Adrenal gland (tissue), 12 donors: Measurements from ENCODE around the gene ZBTB5. TPM values are rescaled to one million over a fixed set of nuclear protein-coding genes. Genes with fewer than 3 reads are reported as not detected.

Experiments
- DNase-seq, 7 donors: peaks; one replicate each; pipeline ENCODE4 v3.0.0-alpha.2; 2019 to 2020
- H3K27ac ChIP-seq, 5 donors: fragments of 200-600 bp; sonication (generic) in 4 of 5; 1 replicate in 3 of 5; 2 replicates in 2 of 5; pipeline versions ENCODE4 v1.5.1 to v1.8.0; 2016 to 2020; ENCODE audit warnings: mild to moderate bottlenecking in 1 of 5
- H3K27me3 ChIP-seq: fragments of 200-600 bp; 2 replicates; pipeline ENCODE4 v1.8.0; 2021
- H3K36me3 ChIP-seq, 2 donors: fragments of 200-600 bp; replicated peaks in 1 of 2; 1 replicate in 1 of 2; 2 replicates in 1 of 2; pipeline versions ENCODE4 v1.5.1 to v1.8.0; 2018 to 2022
- H3K4me1 ChIP-seq, 2 donors: fragments of 200-600 bp; replicated peaks in 1 of 2; 1 replicate in 1 of 2; 2 replicates in 1 of 2; pipeline versions ENCODE4 v1.5.1 to v1.8.0; 2018 to 2021
- H3K4me3 ChIP-seq, 4 donors: fragments of 200-600 bp; sonication (generic) in 3 of 4; one replicate each; pipeline ENCODE4 v1.5.1; 2016 to 2018
- H3K9me3 ChIP-seq, 3 donors: fragments of 200-600 bp; sonication (generic) in 1 of 3; replicated peaks in 1 of 3; 1 replicate in 2 of 3; 2 replicates in 1 of 3; pipeline versions ENCODE4 v1.5.1 to v1.8.0; 2016 to 2021
- POLR2A ChIP-seq, 2 donors: fragments of 450-650 bp; IDR thresholded peaks; one replicate each; pipeline ENCODE4 v1.6.1; 2017; ENCODE audit warnings: antibody characterized with exemption in 2 of 2, mild to moderate bottlenecking in 2 of 2, moderate library complexity in 1 of 2
- WGBS, 4 donors: extraction: QIAGEN DNeasy Blood & Tissue Kit in 2 of 4; methylation state at CpG; one replicate each; pipeline versions ENCODE4 v1.1.5 to v1.1.7; 2013 to 2017; 5-methylcytosine and 5-hydroxymethylcytosine counted together
- intact Hi-C, 2 donors: fragments of 100-400 bp; cut with DNase I; formaldehyde crosslinking; loops; one replicate each; pipeline versions ENCODE4 v1.14.1 to v1.15.0; 2022 to 2023
- polyA plus RNA-seq, 3 donors: library from polyadenylated mRNA; stranded (reverse); fragments of 200-250 nt in 2 of 3; fragments of 350-450 nt in 1 of 3; fragmentation: Illumina TruSeq in 1 of 3; extraction: RNeasy Lipid Tissue Mini Kit (QIAGEN cat#74804) in 1 of 3; gene quantifications; one replicate each; pipeline ENCODE4 v1.2.3, GENCODE V29; 2013 to 2014
- total RNA-seq, 9 donors: library from RNA; depleted of rRNA in 4 of 9; stranded (reverse); fragments of >200 nt in 4 of 9; fragments of 120-200 nt in 1 of 9; fragmentation: NEBNext Ultra II Directional in 1 of 9; extraction: Animal tissue kit (Norgen Biotek cat#: 25700) in 1 of 9; gene quantifications; one replicate each; pipeline versions ENCODE4 v1.1.0 to v1.2.4, GENCODE V29; 2013 to 2023
- TF ChIP-seq, protein P1 (sequence below), 6 experiments: fragments of 450-650 bp in 4 of 6; fragments of 200-600 bp in 2 of 6; sonication (generic) in 1 of 6; IDR thresholded peaks; 1 replicate in 5 of 6; 2 replicates in 1 of 6; pipeline versions ENCODE4 v1.5.1 to v1.8.0; 2016 to 2021; ENCODE audit warnings: antibody characterized with exemption in 6 of 6, mild to moderate bottlenecking in 2 of 6, moderate library complexity in 1 of 6
- donor health status: healthy with polysubstance abuse.
- donor health status: Bipolar disorder and iron deficiency.
- donor health status: DM: yes; HTN: yes; CAD: no.
- donor health status: DM: no; HTN: no; CAD: no.
- donor health status: DM: no; HTN: no; CAD: no.
- donor health status: DM: yes; HTN: yes; CAD: no.

The ZBTB5 gene
- total and polyA plus RNA-seq, 12 donors: 2.3 to 19.6 (median 10.6) TPM

DNA sequence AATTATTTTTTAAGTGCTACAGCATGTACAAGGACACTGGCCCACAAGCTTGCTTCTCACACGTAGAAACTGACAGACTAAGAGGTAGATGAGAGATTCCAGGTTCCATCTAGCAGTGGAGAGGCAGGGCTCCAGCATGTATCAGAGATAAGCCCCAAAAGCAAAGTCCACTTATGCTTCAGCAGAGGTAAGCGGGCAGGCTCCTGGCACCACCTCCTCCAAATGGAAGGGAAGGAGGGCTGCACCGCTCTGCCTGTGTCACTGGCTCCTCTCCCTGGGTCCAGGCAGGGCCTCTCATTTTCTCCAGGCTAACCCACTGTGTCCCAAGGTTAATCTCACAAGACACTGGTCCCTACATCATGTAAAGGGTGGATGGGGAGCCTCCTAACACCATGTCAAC, 26.9 kb downstream of the ZBTB5 start:
- TF ChIP-seq, protein P1, sequence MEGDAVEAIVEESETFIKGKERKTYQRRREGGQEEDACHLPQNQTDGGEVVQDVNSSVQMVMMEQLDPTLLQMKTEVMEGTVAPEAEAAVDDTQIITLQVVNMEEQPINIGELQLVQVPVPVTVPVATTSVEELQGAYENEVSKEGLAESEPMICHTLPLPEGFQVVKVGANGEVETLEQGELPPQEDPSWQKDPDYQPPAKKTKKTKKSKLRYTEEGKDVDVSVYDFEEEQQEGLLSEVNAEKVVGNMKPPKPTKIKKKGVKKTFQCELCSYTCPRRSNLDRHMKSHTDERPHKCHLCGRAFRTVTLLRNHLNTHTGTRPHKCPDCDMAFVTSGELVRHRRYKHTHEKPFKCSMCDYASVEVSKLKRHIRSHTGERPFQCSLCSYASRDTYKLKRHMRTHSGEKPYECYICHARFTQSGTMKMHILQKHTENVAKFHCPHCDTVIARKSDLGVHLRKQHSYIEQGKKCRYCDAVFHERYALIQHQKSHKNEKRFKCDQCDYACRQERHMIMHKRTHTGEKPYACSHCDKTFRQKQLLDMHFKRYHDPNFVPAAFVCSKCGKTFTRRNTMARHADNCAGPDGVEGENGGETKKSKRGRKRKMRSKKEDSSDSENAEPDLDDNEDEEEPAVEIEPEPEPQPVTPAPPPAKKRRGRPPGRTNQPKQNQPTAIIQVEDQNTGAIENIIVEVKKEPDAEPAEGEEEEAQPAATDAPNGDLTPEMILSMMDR (IDR thresholded peaks at IDR 0.05): no peak
- no peak for TF ChIP-seq POLR2A (IDR thresholded peaks at IDR 0.05)
- no peak overlapping the region for H3K4me3 ChIP-seq
- 81 to 89% (median 84%) methylated on average over 3 of the region's 3 CpGs for WGBS, 4 donors
- H3K36me3 ChIP-seq: peaks cover 0 to 88% of the 10 kb centered on the region in 2 donors
- H3K9me3 ChIP-seq: no peaks in the 10 kb centered on the region
- no peak for DNase-seq
- intact Hi-C loops: no loop called here
- peaks cover 9 to 23% of the 10 kb centered on the region in 2 donors for H3K4me1 ChIP-seq
- H3K27ac ChIP-seq: no peak overlapping the region
- no peaks in the 10 kb centered on the region for H3K27me3 ChIP-seq

- H3K4me3 ChIP-seq: no peak overlapping the region
- peaks cover 0 to 86% of the 10 kb centered on the region in 2 donors for H3K36me3 ChIP-seq
- H3K9me3 ChIP-seq: no peaks in the 10 kb centered on the region
- WGBS, 4 donors: 88 to 99% (median 93%) methylated on average over 4 of the region's 4 CpGs
- no peak overlapping the region for H3K27ac ChIP-seq
- no peak for DNase-seq
- intact Hi-C loops: no loop called here
- H3K4me1 ChIP-seq: peaks cover 9 to 31% of the 10 kb centered on the region in 2 donors
- no peaks in the 10 kb centered on the region for H3K27me3 ChIP-seq
- TF ChIP-seq POLR2A (IDR thresholded peaks at IDR 0.05): no peak
- TF ChIP-seq, protein P1 (IDR thresholded peaks at IDR 0.05): no peak
These were observed 27.6 kb downstream of the ZBTB5 start for GRCh38 chr9:37437621-37438020.

DNA sequence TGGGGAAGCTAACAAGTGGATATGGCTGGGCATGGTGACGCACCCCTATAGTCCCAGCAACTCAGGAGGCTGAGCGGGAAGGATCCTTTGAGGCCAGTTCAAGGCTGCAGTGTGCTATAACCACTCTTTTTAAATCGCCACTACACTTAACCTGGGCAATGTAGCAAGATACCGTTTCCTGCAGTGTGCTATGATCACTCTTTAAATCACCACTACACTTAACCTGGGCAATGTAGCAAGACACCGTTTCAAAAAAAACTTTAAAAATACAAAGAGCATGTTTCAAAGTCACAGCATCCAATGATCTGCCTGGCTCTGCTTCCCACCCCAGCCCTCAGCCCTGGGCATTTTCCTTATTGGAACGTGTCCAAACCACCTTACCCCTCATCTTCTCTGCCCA, 28.2 kb downstream of the ZBTB5 start:
- H3K27me3 ChIP-seq: no peaks in the 10 kb centered on the region
- TF ChIP-seq, protein P1 (IDR thresholded peaks at IDR 0.05): no peak
- no peak for TF ChIP-seq POLR2A (IDR thresholded peaks at IDR 0.05)
- H3K36me3 ChIP-seq: peaks cover 0 to 80% of the 10 kb centered on the region in 2 donors
- no peak for DNase-seq
- 85 to 90% (median 88%) methylated on average over 6 of the region's 6 CpGs for WGBS, 4 donors
- no peak overlapping the region for H3K27ac ChIP-seq
- intact Hi-C loops: no loop called here
- H3K4me3 ChIP-seq: no peak overlapping the region
- peaks cover 9 to 34% of the 10 kb centered on the region in 2 donors for H3K4me1 ChIP-seq
- no peaks in the 10 kb centered on the region for H3K9me3 ChIP-seq

- intact Hi-C loops: no loop called here
- WGBS, 4 donors: 65 to 70% (median 67%) methylated on average over 5 of the region's 5 CpGs
- peak overlapping the region in 1 of 5 donors; percentile 22 for H3K27ac ChIP-seq
- peaks cover 12 to 39% of the 10 kb centered on the region in 2 donors for H3K4me1 ChIP-seq
- TF ChIP-seq, protein P1 (IDR thresholded peaks at IDR 0.05): no peak
- no peak for TF ChIP-seq POLR2A (IDR thresholded peaks at IDR 0.05)
- H3K4me3 ChIP-seq: no peak overlapping the region
- no peaks in the 10 kb centered on the region for H3K27me3 ChIP-seq
- peak in 1 of 7 donors; percentile 33 for DNase-seq
- no peaks in the 10 kb centered on the region for H3K9me3 ChIP-seq
- H3K36me3 ChIP-seq: peaks cover 0 to 75% of the 10 kb centered on the region in 2 donors
These were observed 28.7 kb downstream of the ZBTB5 start for GRCh38 chr9:37436540-37436939.
